Endodermal cell (in vitro differentiated cells): ENCODE results near the gene SYT17. TPM values are rescaled to one million over a fixed set of nuclear protein-coding genes. Genes with fewer than 3 reads are reported as not detected.

Source experiments
- DNase-seq: peaks from one replicate; pipeline ENCODE4 v3.0.0-alpha.2; 2017
- H3K27ac ChIP-seq: 2 replicates; pipeline ENCODE4 v1.5.1; 2013; ENCODE audit warnings: mild to moderate bottlenecking, low read depth, low read length, moderate library complexity
- H3K27me3 ChIP-seq: 2 replicates; pipeline ENCODE4 v1.6.1; 2013; ENCODE audit warnings: mild to moderate bottlenecking, low read length, moderate library complexity; ENCODE audit not compliant: insufficient read depth, control insufficient read depth, poor library complexity, severe bottlenecking
- H3K36me3 ChIP-seq: 2 replicates; pipeline ENCODE4 v1.7.0; 2013; ENCODE audit warnings: mild to moderate bottlenecking, low read length, moderate library complexity; ENCODE audit not compliant: control insufficient read depth, insufficient read depth
- H3K4me1 ChIP-seq: one replicate; pipeline ENCODE4 v1.7.0; 2013; ENCODE audit warnings: low read length; ENCODE audit not compliant: control insufficient read depth, insufficient read depth
- H3K4me3 ChIP-seq: 2 replicates; pipeline ENCODE4 v1.5.1; 2013; ENCODE audit warnings: mild to moderate bottlenecking, low read length, moderate library complexity
- H3K9ac ChIP-seq: 2 replicates; pipeline ENCODE4 v1.6.1; 2013; ENCODE audit warnings: mild to moderate bottlenecking, low read length, moderate library complexity; ENCODE audit not compliant: poor library complexity, severe bottlenecking; ENCODE audit errors: extremely low read depth
- H3K9me3 ChIP-seq: 2 replicates; pipeline ENCODE4 v1.6.1; 2013; ENCODE audit warnings: mild to moderate bottlenecking, low read length, moderate library complexity; ENCODE audit not compliant: control insufficient read depth
- H3K27ac Mint-ChIP-seq: 2 replicates; pipeline ENCODE4 v1.8.0; 2020; ENCODE audit warnings: mixed read lengths
- H3K27me3 Mint-ChIP-seq: 2 replicates; pipeline ENCODE4 v1.8.0; 2021; ENCODE audit warnings: mild to moderate bottlenecking, mixed read lengths; ENCODE audit not compliant: insufficient read depth
- H3K36me3 Mint-ChIP-seq: 2 replicates; pipeline ENCODE4 v1.8.0; 2020; ENCODE audit warnings: low read depth, mixed read lengths
- H3K4me1 Mint-ChIP-seq: 2 replicates; pipeline ENCODE4 v1.8.0; 2020; ENCODE audit warnings: mixed read lengths
- H3K4me3 Mint-ChIP-seq: 2 replicates; pipeline ENCODE4 v1.8.0; 2020; ENCODE audit warnings: mild to moderate bottlenecking, moderate library complexity, mixed read lengths
- H3K9me3 Mint-ChIP-seq: 2 replicates; pipeline ENCODE4 v1.8.0; 2020; ENCODE audit warnings: mild to moderate bottlenecking, mixed read lengths
- CTCF ChIP-seq: fragments of 200-600 bp; sonication (generic); conservative IDR thresholded peaks from 2 replicates; pipeline ENCODE4 v1.5.0; 2021; ENCODE audit warnings: antibody characterized with exemption, mild to moderate bottlenecking
- WGBS, 2 experiments: methylation state at CpG; one replicate each; pipeline versions ENCODE4 v1.1.5 to v1.1.7; 2013; ENCODE audit warnings: missing lambda C conversion rate in 2 of 2, mixed read lengths in 1 of 2; ENCODE audit not compliant: insufficient coverage in 1 of 2, insufficient read length in 1 of 2; 5-methylcytosine and 5-hydroxymethylcytosine counted together
- total RNA-seq, 2 donors: library from RNA; stranded (reverse); fragmentation: NEBNext Ultra II Directional in 1 of 2; extraction: Animal tissue kit (Norgen Biotek cat#: 25700) in 1 of 2; gene quantifications; 2 replicates in 1 of 2; 3 replicates in 1 of 2; pipeline ENCODE4 v1.2.1, GENCODE V29; 2021

SYT17 gene
- total RNA-seq, 2 donors from 2014 or later = 11.2 to 11.5 TPM

GRCh38 chr16:19265380-19265930 is 97.4 kb downstream of the SYT17 start:
- no peak for TF ChIP-seq CTCF
- Mint-ChIP-seq H3K9me3 (peaks cover 13% of the 10 kb centered on the region), H3K36me3 (peaks cover 29% of the 10 kb centered on the region), H3K4me3 (no peak overlapping the region), H3K27me3 (no peaks in the 10 kb centered on the region), H3K4me1 (no peaks in the 10 kb centered on the region), H3K27ac (no peak overlapping the region)
- H3K27me3 ChIP-seq = no peaks in the 10 kb centered on the region
- no peak overlapping the region for H3K4me3 ChIP-seq
- 92 to 99% methylated on average over 8 to 9 of the region's 9 CpGs for WGBS, 2 experiments
- H3K4me1 ChIP-seq = no peaks in the 10 kb centered on the region
- no peaks in the 10 kb centered on the region for H3K36me3 ChIP-seq
- no peak for DNase-seq
- H3K9me3 ChIP-seq = peaks cover 28% of the 10 kb centered on the region
- H3K27ac ChIP-seq = no peak overlapping the region
- H3K9ac ChIP-seq = no peak overlapping the region

GRCh38 chr16:19266774-19267173 is 98.7 kb downstream of the SYT17 start:
- Histone ChIP-seq H3K4me1 (no peaks in the 10 kb centered on the region), H3K27ac (no peak overlapping the region), H3K36me3 (no peaks in the 10 kb centered on the region), H3K27me3 (no peaks in the 10 kb centered on the region), H3K9ac (no peak overlapping the region), H3K9me3 (peaks cover 28% of the 10 kb centered on the region), H3K4me3 (no peak overlapping the region)
- Mint-ChIP-seq H3K27ac (no peak overlapping the region), H3K9me3 (peaks cover 13% of the 10 kb centered on the region), H3K4me1 (no peaks in the 10 kb centered on the region), H3K36me3 (peaks cover 29% of the 10 kb centered on the region), H3K4me3 (no peak overlapping the region), H3K27me3 (no peaks in the 10 kb centered on the region)
- DNase-seq = no peak
- 96 to 97% methylated on average over 4 to 11 of the region's 11 CpGs for WGBS, 2 experiments
- TF ChIP-seq CTCF = no peak

- peaks cover 29% of the 10 kb centered on the region for H3K36me3 Mint-ChIP-seq
- Histone ChIP-seq H3K9me3 (peaks cover 22% of the 10 kb centered on the region), H3K4me1 (no peaks in the 10 kb centered on the region), H3K36me3 (no peaks in the 10 kb centered on the region), H3K9ac (no peak overlapping the region), H3K27me3 (no peaks in the 10 kb centered on the region), H3K4me3 (no peak overlapping the region), H3K27ac (no peak overlapping the region)
- 96% methylated on average over 2 of the region's 2 CpGs; no CpG with 5 or more reads in 1 of the 2 experiments for WGBS, 2 experiments
- H3K4me3 Mint-ChIP-seq = no peak overlapping the region
- H3K27me3 Mint-ChIP-seq = no peaks in the 10 kb centered on the region
- no peak for DNase-seq
- peaks cover 10% of the 10 kb centered on the region for H3K9me3 Mint-ChIP-seq
- no peaks in the 10 kb centered on the region for H3K4me1 Mint-ChIP-seq
- TF ChIP-seq CTCF = no peak
- no peak overlapping the region for H3K27ac Mint-ChIP-seq
Measured at GRCh38 chr16:19269098-19269497, 101.1 kb downstream of the SYT17 start.
